ENCODE data around the gene GSTA5. TPM values are rescaled to one million over a fixed set of nuclear protein-coding genes. Genes with fewer than 3 reads are reported as not detected.
"Not testable (repeated sequence)": the region's sequence is repeated elsewhere in the genome, so short reads cannot be mapped to it uniquely, and the experiment has no call there.

The GSTA5 gene
- total RNA-seq, 1 donor from 2014 or later = not detected

- DNase-seq = no peak
Observed at GRCh38 chr6:52787917-52788316, 52.7 kb downstream of the GSTA5 start.

DNA sequence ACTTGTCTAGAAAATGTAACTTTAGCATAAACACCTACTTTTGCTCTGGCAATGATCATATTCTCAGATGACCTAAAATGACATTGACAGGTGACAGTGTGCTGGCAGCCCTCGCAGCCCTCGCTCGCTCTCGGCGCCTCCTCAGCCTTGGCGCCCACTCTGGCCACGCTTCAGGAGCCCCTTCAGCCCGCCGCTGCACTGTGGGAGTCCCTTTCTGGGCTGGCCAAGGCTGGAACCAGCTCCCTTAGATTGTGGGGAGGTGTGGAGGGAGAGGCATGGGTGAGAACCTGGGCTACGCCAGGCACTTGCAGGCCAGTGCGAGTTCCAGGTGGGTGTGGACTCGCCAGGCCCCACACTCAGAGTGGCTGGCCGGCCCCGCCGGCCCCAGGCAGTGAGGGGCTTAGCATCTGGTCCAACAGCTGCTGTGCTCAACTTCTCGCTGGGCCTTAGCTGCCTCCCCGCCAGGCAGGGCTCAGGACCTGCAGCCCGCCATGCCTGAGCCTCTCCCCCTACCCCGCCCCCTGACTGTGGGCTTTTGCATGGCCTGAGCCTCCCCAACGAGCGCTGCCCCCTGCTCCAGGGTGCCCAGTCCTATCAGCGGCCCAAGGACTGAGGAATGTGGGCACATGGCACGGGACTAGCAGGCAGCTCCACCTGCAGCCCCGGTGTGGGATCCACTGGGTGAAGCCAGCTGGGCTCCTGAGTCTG lies 54.2 kb downstream of the GSTA5 start:
- no peak for DNase-seq

GRCh38 chr6:52782696-52783274 lies 57.8 kb downstream of the GSTA5 start:
- DNase-seq = not testable (repeated sequence)

GRCh38 chr6:52782209-52782608 lies 58.4 kb downstream of the GSTA5 start:
- DNase-seq = not testable (repeated sequence)

Other genes with a start within 250 kb of the GSTA5 start
- 20.4 and 22.9 TPM in 2 replicates for gene TMEM14A, start 169.7 kb downstream of the GSTA5 start, total RNA-seq
- gene GSTA2, start 77.3 kb downstream of the GSTA5 start, total RNA-seq = not detected in 2 replicates
- not detected in 2 replicates for gene GSTA1, start 37.0 kb downstream of the GSTA5 start, total RNA-seq
- not detected in 2 replicates for gene GSTA3, start 68.9 kb upstream of the GSTA5 start, total RNA-seq
- gene GSTA4, start 154.5 kb upstream of the GSTA5 start, total RNA-seq = 17.7 and 26.1 TPM in 2 replicates
- gene CILK1, start 221.0 kb upstream of the GSTA5 start, total RNA-seq = 4.6 and 6.8 TPM in 2 replicates
- 36.9 and 41.6 TPM in 2 replicates for gene FBXO9, start 224.6 kb upstream of the GSTA5 start, total RNA-seq